T-helper 2 cell treated with Interferon-gamma antibody and Interleukin-4, amounts not matched to agents 100 ng/mL and 5 ng/mL, for 36 hours (primary cell): ENCODE results near the gene CHRNA9. TPM values are rescaled to one million over a fixed set of nuclear protein-coding genes. Genes with fewer than 3 reads are reported as not detected.
"Not testable (repeated sequence)": the region's sequence is repeated elsewhere in the genome, so short reads cannot be mapped to it uniquely, and the experiment has no call there.

Source experiments
- intact Hi-C: fragments of 100-400 bp; cut with micrococcal nuclease; formaldehyde crosslinking; loops from one replicate; pipeline ENCODE4 v1.15.1; 2023
- total RNA-seq: library from RNA; stranded (reverse); gene quantifications from 2 replicates; pipeline ENCODE4 v1.2.3, GENCODE V29; 2022

Gene CHRNA9, protein sequence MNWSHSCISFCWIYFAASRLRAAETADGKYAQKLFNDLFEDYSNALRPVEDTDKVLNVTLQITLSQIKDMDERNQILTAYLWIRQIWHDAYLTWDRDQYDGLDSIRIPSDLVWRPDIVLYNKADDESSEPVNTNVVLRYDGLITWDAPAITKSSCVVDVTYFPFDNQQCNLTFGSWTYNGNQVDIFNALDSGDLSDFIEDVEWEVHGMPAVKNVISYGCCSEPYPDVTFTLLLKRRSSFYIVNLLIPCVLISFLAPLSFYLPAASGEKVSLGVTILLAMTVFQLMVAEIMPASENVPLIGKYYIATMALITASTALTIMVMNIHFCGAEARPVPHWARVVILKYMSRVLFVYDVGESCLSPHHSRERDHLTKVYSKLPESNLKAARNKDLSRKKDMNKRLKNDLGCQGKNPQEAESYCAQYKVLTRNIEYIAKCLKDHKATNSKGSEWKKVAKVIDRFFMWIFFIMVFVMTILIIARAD
- total RNA-seq, result 0.39 and 0.64 TPM in 2 replicates

- intact Hi-C loops, result no loop called here
Measured at GRCh38 chr4:40334591-40335524, at the start of gene CHRNA9. TSS of gene CHRNA9 (plus strand) at chr4:40335333. CDS start at chr4:40335468, 135 bp downstream.

GRCh38 chr4:40285692-40286091, 49.4 kb upstream of the CHRNA9 start:
- intact Hi-C loops, result loop anchor here (2.0 kb wide), 2 partner anchors 15 to 31 kb away; no protein-coding TSS in a partner anchor

DNA sequence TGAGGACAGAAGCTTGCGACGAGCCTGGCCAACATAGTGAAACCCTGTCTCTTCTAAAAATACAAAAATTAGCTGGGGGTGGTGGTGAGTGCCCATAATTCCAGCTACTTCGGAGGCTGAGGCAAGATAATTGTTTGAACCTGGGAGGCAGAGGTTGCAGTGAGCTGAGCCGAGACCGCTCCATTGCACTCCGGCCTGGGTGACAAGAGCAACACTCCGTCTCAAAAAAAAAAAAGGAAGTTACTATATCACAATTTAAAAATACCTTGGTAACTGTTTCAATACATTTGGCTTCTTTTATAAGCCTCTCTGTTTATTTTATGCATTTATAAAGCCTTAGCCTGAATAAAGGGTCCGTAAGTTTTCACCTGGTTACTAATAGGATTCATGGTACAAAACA, 46.6 kb upstream of the CHRNA9 start:
- intact Hi-C loops, result no loop called here

GRCh38 chr4:40289366-40290188, 45.6 kb upstream of the CHRNA9 start:
- intact Hi-C loops, result loop anchor here (1.0 kb wide), 1 partner anchor 12 kb away; no protein-coding TSS in a partner anchor

- intact Hi-C loops, result not testable (repeated sequence)
Measured at GRCh38 chr4:40290611-40291186, 44.4 kb upstream of the CHRNA9 start.

GRCh38 chr4:40292313-40292759, 42.8 kb upstream of the CHRNA9 start:
- intact Hi-C loops, result no loop called here

DNA sequence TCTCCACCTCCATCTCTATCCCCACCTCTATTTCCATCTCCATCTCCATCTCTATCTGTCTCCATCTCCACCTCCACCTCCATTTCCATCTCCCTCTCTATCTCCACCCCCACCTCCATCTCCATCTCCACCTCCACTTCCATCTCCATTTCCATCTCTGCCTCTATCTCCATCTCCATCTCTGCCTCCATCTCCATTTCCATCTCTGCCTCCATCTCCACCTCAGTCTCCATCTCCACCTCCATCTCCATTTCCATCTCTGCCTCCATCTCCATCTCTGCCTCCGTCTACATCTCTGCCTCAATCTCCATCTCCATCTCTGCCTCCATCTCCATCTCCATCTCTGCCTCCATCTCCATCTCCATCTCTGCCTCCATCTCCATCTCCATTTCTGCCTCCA, 40.8 kb upstream of the CHRNA9 start:
- intact Hi-C loops, result no loop called here

- intact Hi-C loops, result not testable (repeated sequence)
Measured at GRCh38 chr4:40295030-40295429, 40.1 kb upstream of the CHRNA9 start.

DNA sequence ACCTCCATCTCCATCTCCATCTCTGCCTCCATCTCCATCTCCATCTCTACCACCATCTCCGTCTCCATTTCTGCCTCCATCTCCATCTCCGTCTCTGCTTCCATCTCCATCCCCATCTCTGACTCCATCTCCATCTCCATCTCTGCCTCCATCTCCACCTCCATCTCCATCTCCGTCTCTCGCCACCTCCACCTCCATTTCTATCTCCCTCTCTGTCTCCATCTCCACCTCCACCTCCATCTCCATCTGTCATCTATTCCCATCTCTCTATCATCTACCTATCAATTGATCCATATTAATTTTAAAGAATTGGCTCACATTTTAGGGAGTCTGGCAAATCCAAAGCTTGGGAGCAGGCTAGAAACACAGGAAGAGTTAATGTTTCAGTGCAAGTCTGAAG, 39.6 kb upstream of the CHRNA9 start:
- intact Hi-C loops, result no loop called here

GRCh38 chr4:40299126-40299525, 36.0 kb upstream of the CHRNA9 start:
- intact Hi-C loops, result no loop called here

- intact Hi-C loops, result loop anchor here (2.0 to 10.0 kb wide), 2 partner anchors 15 to 935 kb away; partner anchors contain the start of gene RFC1
Measured at GRCh38 chr4:40299811-40300292, 35.3 kb upstream of the CHRNA9 start.

DNA sequence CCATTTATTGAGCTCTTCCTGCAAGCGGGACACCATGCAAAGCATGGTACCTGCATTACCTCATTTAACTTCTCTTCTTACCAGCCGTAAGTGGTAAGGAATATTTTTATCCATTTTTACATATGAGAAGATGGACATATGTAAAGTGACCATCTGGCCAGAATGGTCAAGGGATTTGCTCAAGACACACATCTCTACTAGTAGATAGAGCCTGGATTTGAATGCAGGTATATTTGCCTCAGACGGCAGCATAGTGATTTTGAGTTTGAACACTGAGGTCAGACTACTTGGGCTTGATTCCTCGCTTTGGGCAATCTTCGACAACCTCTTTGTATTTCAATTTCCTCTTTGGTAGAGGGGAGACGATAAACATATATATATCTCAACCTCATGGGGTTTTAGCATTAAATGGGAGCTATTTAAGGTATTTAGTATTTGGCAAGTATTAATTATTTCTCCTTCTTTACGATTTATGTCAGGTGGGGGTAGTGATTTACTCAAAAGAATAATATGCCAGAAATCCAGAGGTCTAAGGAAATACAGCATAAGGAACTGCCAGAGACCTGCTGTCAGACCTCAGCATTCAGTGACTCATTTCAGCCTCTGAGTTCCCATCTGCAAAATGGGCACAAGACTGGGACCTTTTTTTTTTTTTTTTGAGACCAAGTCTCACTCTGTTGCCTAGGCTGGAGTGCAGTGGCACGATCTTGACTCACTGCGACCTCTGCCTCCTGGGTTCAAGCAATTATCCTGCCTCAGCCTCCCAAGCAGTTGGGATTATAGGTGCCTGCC, 34.6 kb upstream of the CHRNA9 start:
- intact Hi-C loops, result loop anchor here (1.0 to 10.0 kb wide), 3 partner anchors 11 to 936 kb away; partner anchors contain the start of gene RFC1

- intact Hi-C loops, result loop anchor here (1.0 to 10.0 kb wide), 3 partner anchors 12 to 937 kb away; partner anchors contain the start of gene RFC1
Measured at GRCh38 chr4:40301603-40302002, 33.5 kb upstream of the CHRNA9 start.

DNA sequence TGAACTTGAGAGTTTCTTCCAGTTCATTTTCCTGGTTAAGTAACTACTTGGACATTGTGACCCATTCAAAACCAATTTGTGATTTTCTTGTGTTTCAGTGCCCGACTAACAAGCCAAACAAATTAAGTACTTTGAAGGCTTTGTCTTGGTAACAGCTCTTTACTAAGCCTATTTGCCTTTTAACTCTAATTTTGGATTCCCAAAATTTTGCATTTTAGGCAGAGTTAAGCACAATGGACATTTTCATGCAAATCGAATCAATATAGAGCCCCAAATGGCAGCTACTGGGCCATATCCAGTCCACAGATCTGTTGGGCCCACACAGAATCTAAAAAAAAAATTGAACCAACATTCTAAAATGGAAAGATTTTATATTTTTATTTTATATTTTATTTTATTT, 31.4 kb upstream of the CHRNA9 start:
- intact Hi-C loops, result loop anchor here (10.0 kb wide), 1 partner anchor 939 kb away; the partner anchor contains the start of gene RFC1

DNA sequence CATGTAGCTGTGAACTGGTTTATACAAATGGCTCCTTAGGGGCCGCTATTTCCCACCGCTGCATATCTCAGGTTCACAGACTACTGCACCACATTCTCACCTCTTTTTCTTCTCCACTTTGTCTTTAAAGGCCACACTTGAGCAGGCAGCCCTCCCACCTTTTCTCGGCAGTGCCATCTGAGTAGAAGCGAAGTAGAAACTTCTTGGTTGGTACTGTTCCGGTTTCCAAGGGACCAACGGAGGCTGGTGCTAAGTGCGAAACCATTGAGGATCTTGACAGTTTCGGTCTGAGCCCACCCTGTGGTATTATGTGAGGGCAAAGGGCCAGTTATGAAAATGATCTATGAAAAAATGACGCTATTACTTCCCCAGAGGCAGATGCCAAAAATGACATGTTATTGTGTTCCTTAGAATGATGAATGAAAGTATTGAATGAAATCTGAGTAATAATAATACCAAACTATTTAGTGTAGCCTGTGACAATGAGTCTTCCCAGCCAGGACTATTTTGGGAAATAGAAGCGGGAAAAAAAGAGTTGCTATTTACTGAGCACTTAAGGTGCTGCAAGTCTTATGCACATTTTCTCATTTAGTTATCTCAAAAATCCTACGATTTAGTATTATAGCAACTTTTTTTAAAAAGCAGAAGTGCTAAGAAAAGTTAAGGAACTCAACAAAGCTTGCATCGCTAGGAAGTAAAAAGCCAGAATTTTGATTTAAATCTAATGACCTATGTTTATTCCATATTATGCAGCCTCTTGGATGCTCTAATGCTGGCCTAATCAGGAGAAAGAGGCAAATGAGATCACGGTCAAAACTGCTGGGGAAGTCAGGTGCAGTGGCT, 29.6 kb upstream of the CHRNA9 start:
- intact Hi-C loops, result loop anchor here (5.0 to 10.0 kb wide), 2 partner anchors 608 to 941 kb away; partner anchors contain the start of genes RFC1 and UBE2K

GRCh38 chr4:40306226-40306625, 28.9 kb upstream of the CHRNA9 start:
- intact Hi-C loops, result loop anchor here (5.0 to 10.0 kb wide), 2 partner anchors 609 to 941 kb away; partner anchors contain the start of genes RFC1 and UBE2K

DNA sequence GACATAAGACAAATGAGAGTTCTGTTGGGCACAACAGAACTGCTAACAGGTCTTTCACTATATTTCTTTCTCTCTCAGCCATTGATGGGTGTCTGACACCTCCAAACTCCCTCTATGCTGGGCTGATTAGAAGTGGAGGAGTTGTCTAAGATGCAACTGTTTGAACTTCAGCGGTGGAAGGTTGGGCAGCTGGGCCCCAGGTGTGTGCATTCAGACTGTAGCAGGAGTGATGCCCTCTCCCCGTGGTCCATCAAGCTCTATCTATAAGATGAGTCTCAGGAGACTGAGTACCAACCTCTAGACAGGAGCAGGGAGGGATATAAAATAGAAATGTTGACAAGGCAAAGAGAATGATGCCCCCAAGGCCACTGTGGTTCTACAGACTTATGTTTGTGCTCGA, 28.2 kb upstream of the CHRNA9 start:
- intact Hi-C loops, result loop anchor here (5.0 to 10.0 kb wide), 2 partner anchors 610 to 942 kb away; partner anchors contain the start of genes RFC1 and UBE2K
